GM19463 (cell line): ENCODE results near the gene TAS2R30.

Source experiments
- ATAC-seq: cut with Tn5 transposase; IDR thresholded peaks from one replicate; pipeline ENCODE4 v1.9.1; 2021; ENCODE audit warnings: mild to moderate bottlenecking, moderate library complexity; ENCODE audit not compliant: unreplicated experiment

Gene TAS2R30

GRCh38 chr12:11134305-11134704, at the start of gene TAS2R30:
Gene TAS2R30, minus strand, starts transcription at chr12:11134644. Its CDS starts 400 bp downstream, at chr12:11134244.
- ATAC-seq, result no peak

GRCh38 chr12:11183011-11183410, 48.6 kb upstream of the TAS2R30 start:
- ATAC-seq, result no peak

- ATAC-seq, result no peak
Measured at GRCh38 chr12:11182529-11182928, 48.1 kb upstream of the TAS2R30 start.

GRCh38 chr12:11178250-11178649, 43.8 kb upstream of the TAS2R30 start:
- ATAC-seq, result no peak

- ATAC-seq, result no peak
Measured at GRCh38 chr12:11174022-11174421, 39.6 kb upstream of the TAS2R30 start.

GRCh38 chr12:11171969-11172675, 37.7 kb upstream of the TAS2R30 start:
- no peak for ATAC-seq

- peak; percentile 95 for ATAC-seq
Measured at GRCh38 chr12:11171145-11171968, 36.9 kb upstream of the TAS2R30 start, which contains the start of gene SMIM10L1. Gene SMIM10L1, plus strand, starts transcription at chr12:11171194. Its CDS starts 163 bp downstream, at chr12:11171357.

- no peak for ATAC-seq
Measured at GRCh38 chr12:11170810-11171144, 36.3 kb upstream of the TAS2R30 start.

- no peak for ATAC-seq
Measured at GRCh38 chr12:11166300-11166699, 31.9 kb upstream of the TAS2R30 start.

GRCh38 chr12:11164384-11164783, 29.9 kb upstream of the TAS2R30 start:
- ATAC-seq, result no peak

- no peak for ATAC-seq
Measured at GRCh38 chr12:11162502-11162901, 28.1 kb upstream of the TAS2R30 start.

- no peak for ATAC-seq
Measured at GRCh38 chr12:11158885-11159444, 24.5 kb upstream of the TAS2R30 start.

GRCh38 chr12:11154400-11154925, 20.0 kb upstream of the TAS2R30 start:
- no peak for ATAC-seq

GRCh38 chr12:11152725-11153124, 18.3 kb upstream of the TAS2R30 start:
- no peak for ATAC-seq

- ATAC-seq, result no peak
Measured at GRCh38 chr12:11150832-11151231, 16.4 kb upstream of the TAS2R30 start.

GRCh38 chr12:11147420-11147819, 13.0 kb upstream of the TAS2R30 start:
- no peak for ATAC-seq

- ATAC-seq, result no peak
Measured at GRCh38 chr12:11144297-11144696, 9.9 kb upstream of the TAS2R30 start.

- ATAC-seq, result no peak
Measured at GRCh38 chr12:11143352-11143751, 8.9 kb upstream of the TAS2R30 start.

- ATAC-seq, result no peak
Measured at GRCh38 chr12:11136075-11136474, 1.6 kb upstream of the TAS2R30 start.

- no peak for ATAC-seq
Measured at GRCh38 chr12:11133816-11134215, 628 bp downstream of the TAS2R30 start.

GRCh38 chr12:11133162-11133561, 1.3 kb downstream of the TAS2R30 start:
- no peak for ATAC-seq

- no peak for ATAC-seq
Measured at GRCh38 chr12:11130999-11131398, 3.4 kb downstream of the TAS2R30 start.
